Skeletal muscle tissue (tissue), 4 donors: ENCODE measurements around the gene EIF3A. TPM values are rescaled to one million over a fixed set of nuclear protein-coding genes. Genes with fewer than 3 reads are reported as not detected.
"Not testable (repeated sequence)": the region's sequence is repeated elsewhere in the genome, so short reads cannot be mapped to it uniquely, and the experiment has no call there.

Experiments
- H3K27ac ChIP-seq: one replicate; pipeline ENCODE4 v1.7.0; 2013; ENCODE audit warnings: mild to moderate bottlenecking, low read depth, low read length, inconsistent platforms
- H3K27me3 ChIP-seq, 3 donors: one replicate each; pipeline ENCODE4 v1.7.0; 2013; ENCODE audit warnings: low read length in 3 of 3; ENCODE audit not compliant: control insufficient read depth in 3 of 3, insufficient read depth in 3 of 3
- H3K36me3 ChIP-seq, 3 donors: one replicate each; pipeline ENCODE4 v1.7.0; 2013; ENCODE audit warnings: low read length in 3 of 3; ENCODE audit not compliant: control insufficient read depth in 3 of 3, insufficient read depth in 3 of 3
- H3K4me1 ChIP-seq, 3 donors: one replicate each; pipeline ENCODE4 v1.7.0; 2013; ENCODE audit warnings: low read length in 3 of 3, mild to moderate bottlenecking in 3 of 3; ENCODE audit not compliant: control insufficient read depth in 3 of 3, insufficient read depth in 3 of 3
- H3K4me3 ChIP-seq, 3 donors: one replicate each; pipeline ENCODE4 v1.7.0; 2013; ENCODE audit warnings: low read length in 3 of 3
- H3K9ac ChIP-seq, 3 donors: one replicate each; pipeline ENCODE4 v1.7.0; 2013; ENCODE audit warnings: low read length in 3 of 3, mild to moderate bottlenecking in 3 of 3, moderate library complexity in 2 of 3, low read depth in 1 of 3
- H3K9me3 ChIP-seq, 3 donors: one replicate each; pipeline ENCODE4 v1.7.0; 2013; ENCODE audit warnings: low read length in 3 of 3; ENCODE audit not compliant: control insufficient read depth in 3 of 3
- total RNA-seq: library from RNA; depleted of rRNA; stranded (reverse); fragments of >200 nt; gene quantifications from one replicate; pipeline ENCODE4 v1.2.3, GENCODE V29; 2014
- donor health status: Osteomylitis.

The EIF3A gene
- total RNA-seq, 1 donor from 2014 or later = 59.5 TPM

- no peak overlapping the region for H3K4me3 ChIP-seq
- no peak overlapping the region for H3K27ac ChIP-seq
- H3K27me3 ChIP-seq = no peaks in the 10 kb centered on the region
- H3K9ac ChIP-seq = no peak overlapping the region
- H3K9me3 ChIP-seq = no peaks in the 10 kb centered on the region
- H3K36me3 ChIP-seq = peaks cover 13 to 27% (median 16%) of the 10 kb centered on the region in 3 donors
- peaks cover 0 to 6% (median 0%) of the 10 kb centered on the region in 3 donors for H3K4me1 ChIP-seq
Measured at GRCh38 chr10:119113751-119114732, 33.4 kb upstream of the EIF3A start.

DNA sequence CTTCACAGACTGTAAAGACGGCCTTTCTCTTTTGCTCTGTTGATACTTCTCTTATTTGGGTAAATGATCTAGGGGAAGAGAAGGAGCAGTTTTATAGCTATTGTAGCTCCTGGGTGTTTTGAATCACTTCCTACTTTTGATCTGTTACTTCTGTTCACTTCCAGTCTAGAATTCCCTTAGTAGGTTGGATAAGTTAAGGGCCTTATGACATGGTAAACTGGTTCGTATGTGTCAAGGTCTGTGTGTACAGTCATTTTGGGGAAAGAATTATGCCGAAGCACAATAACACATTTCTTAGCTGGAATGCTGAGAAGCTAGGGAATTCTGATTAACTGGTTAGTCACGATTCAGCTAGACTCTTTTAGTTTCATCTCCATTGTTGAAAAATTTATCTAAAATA is 31.4 kb upstream of the EIF3A start:
- H3K27ac ChIP-seq = no peak overlapping the region
- no peak overlapping the region for H3K9ac ChIP-seq
- peaks cover 10 to 22% (median 16%) of the 10 kb centered on the region in 3 donors for H3K36me3 ChIP-seq

DNA sequence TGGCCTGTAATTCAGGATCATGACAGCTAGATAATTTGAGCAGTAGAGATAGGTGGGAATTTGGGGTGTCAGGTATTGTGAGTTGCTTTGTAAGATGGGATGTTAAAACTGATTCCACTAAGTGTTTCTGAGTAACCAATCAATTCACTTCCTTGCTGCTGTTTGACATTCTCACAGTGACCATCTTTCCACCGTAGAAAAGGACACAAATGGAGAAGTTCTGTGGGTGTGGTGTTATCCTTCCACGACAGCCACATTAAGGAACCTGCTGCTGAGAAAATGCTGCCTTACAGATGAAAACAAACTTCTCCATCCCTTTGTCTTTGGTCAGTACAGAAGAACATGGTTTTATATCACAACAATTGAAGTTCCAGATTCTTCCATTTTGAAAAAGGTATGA is 27.2 kb upstream of the EIF3A start:
- H3K27ac ChIP-seq, H3K9ac ChIP-seq, H3K4me3 ChIP-seq, H3K9me3 ChIP-seq, H3K27me3 ChIP-seq, H3K4me1 ChIP-seq: not testable (repeated sequence)
- H3K36me3 ChIP-seq = peaks cover 4 to 16% (median 9%) of the 10 kb centered on the region in 3 donors

More for the DNA sequence above, 31.4 kb upstream of the EIF3A start:
- no peaks in the 10 kb centered on the region for H3K9me3 ChIP-seq
- H3K27me3 ChIP-seq = no peaks in the 10 kb centered on the region
- no peak overlapping the region for H3K4me3 ChIP-seq
- peaks cover 0 to 6% (median 0%) of the 10 kb centered on the region in 3 donors for H3K4me1 ChIP-seq

GRCh38 chr10:119107106-119107505 is 26.5 kb upstream of the EIF3A start:
- not testable (repeated sequence) for H3K27ac ChIP-seq, H3K9me3 ChIP-seq, H3K27me3 ChIP-seq, H3K4me1 ChIP-seq, H3K9ac ChIP-seq, H3K4me3 ChIP-seq
- H3K36me3 ChIP-seq = peaks cover 2 to 15% (median 6%) of the 10 kb centered on the region in 3 donors

DNA sequence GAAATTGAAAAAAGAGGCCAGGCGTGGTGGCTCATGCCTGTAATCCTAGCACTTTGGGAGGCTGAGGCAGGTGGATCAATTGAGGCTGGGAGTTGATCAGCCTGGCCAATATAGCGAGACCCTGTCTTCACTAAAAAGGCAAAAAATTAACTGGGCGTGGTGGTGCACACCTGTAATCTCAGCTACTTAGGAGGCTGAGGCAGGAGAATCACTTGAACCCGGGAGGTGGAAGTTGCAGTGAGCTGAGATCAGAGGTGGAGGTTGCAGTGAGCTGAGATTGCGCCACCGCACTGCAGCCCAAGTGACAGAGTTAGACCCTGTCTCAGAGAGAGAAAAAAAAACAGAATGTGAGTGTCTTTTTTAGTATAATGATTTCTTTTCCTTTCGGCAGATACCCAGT is 25.3 kb upstream of the EIF3A start:
- H3K9me3 ChIP-seq, H3K4me1 ChIP-seq, H3K27me3 ChIP-seq, H3K4me3 ChIP-seq, H3K9ac ChIP-seq, H3K27ac ChIP-seq: not testable (repeated sequence)
- H3K36me3 ChIP-seq = peaks cover 2 to 10% (median 2%) of the 10 kb centered on the region in 3 donors

- Histone ChIP-seq H3K9ac (peak overlapping the region in 1 of 3 donors; percentile 65), H3K36me3 (peaks cover 0 to 8% (median 0%) of the 10 kb centered on the region in 3 donors), H3K4me3 (peak overlapping the region in 2 of 3 donors; percentile 78 to 81), H3K27ac (no peak overlapping the region), H3K4me1 (peaks cover 8 to 10% (median 9%) of the 10 kb centered on the region in 3 donors), H3K9me3 (no peaks in the 10 kb centered on the region), H3K27me3 (no peaks in the 10 kb centered on the region)
Measured at GRCh38 chr10:119105155-119105554, 24.5 kb upstream of the EIF3A start.

DNA sequence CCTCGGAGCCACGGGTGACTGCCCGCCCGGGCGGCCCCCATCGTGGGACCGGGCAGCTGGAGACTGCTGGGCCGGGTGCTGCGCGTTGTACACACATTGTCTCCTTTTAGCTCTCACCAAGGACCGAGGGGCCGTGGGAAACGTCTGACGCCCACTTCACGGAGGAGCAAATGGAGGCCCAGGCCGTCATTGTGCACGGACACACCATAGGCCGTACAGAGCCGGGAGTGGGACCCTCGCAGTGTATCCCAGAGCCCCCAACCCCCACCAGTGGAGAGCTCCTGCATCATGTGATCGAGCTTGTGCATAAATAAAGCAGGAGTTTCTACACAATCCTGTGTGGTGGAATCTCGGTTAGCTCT is 24.0 kb upstream of the EIF3A start:
- Histone ChIP-seq H3K9ac (peak overlapping the region; percentile 65 to 85 (median 74)), H3K27me3 (no peaks in the 10 kb centered on the region), H3K9me3 (no peaks in the 10 kb centered on the region), H3K4me1 (peaks cover 8 to 10% (median 9%) of the 10 kb centered on the region in 3 donors), H3K4me3 (peak overlapping the region; percentile 78 to 81 (median 81)), H3K27ac (no peak overlapping the region), H3K36me3 (peaks cover 0 to 8% (median 0%) of the 10 kb centered on the region in 3 donors)

DNA sequence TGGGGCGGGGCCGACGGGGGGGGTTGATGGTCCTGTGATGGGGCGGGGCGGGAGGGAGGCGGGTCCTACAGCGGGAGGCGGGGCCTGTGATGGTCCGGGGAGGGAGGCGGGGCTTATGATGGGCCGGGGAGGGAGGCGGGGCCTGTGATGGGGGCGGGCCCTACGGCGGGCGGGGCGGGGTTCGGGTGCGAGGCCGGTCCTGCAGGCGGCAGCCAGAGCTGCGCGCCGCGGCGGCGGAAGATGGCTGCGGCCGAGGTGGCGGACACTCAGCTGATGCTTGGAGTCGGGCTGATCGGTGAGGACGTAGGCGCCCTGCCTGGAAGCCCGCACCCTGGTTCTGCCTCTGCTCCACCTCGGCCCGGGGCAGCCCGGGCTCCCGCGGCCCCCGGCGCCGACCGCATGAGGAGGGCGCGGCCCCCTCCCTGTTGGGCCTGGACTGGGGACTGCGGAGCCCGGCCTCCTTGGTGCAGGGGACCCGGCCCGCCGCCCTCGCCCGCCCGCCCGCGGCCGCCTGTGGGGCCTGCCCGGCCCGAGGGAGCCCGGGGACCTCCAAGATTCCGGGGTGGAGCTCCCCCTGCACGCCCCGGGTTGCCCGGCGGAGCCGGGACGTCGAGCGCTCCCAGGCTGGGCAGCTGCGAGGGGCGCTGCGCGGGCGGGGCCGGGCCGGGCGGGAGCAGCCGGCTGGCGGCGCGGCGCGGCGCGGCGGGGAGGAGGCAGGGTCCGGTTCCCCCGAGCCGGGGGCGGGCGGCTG is 23.5 kb upstream of the EIF3A start, which contains the start of gene DENND10:
TSS of gene DENND10 (plus strand) at position 211 of the 751 bp plus-strand sequence. CDS start at position 241, 30 bp downstream.
- H3K27me3 ChIP-seq = no peaks in the 10 kb centered on the region
- H3K9ac ChIP-seq = peak within 1 kb of the TSS; percentile 65 to 85 (median 74)
- no peaks in the 10 kb centered on the region for H3K9me3 ChIP-seq
- H3K27ac ChIP-seq = no peak within 1 kb of the TSS
- peak within 1 kb of the TSS; percentile 78 to 81 (median 81) for H3K4me3 ChIP-seq
- H3K36me3 ChIP-seq = peaks cover 0 to 5% (median 0%) of the 10 kb centered on the region in 3 donors
- H3K4me1 ChIP-seq = peaks cover 8 to 10% (median 9%) of the 10 kb centered on the region in 3 donors

- H3K9ac ChIP-seq = no peak overlapping the region
- H3K27me3 ChIP-seq = no peaks in the 10 kb centered on the region
- H3K4me1 ChIP-seq = peaks cover 8 to 10% (median 9%) of the 10 kb centered on the region in 3 donors
- peak overlapping the region in 1 of 3 donors; percentile 43 for H3K4me3 ChIP-seq
- no peaks in the 10 kb centered on the region for H3K9me3 ChIP-seq
- peaks cover 0 to under 1% (median 0%) of the 10 kb centered on the region in 3 donors for H3K36me3 ChIP-seq
- H3K27ac ChIP-seq = no peak overlapping the region
Measured at GRCh38 chr10:119103241-119103902, 22.8 kb upstream of the EIF3A start.
